Gastrocnemius medialis (tissue), 4 donors: ENCODE data around the gene ZKSCAN1.

Source experiments
- CTCF ChIP-seq, 5 experiments: fragments of 450-650 bp in 3 of 5; fragments of 200-600 bp in 2 of 5; sonication (generic) in 2 of 5; IDR thresholded peaks in 4 of 5; conservative IDR thresholded peaks in 1 of 5; 1 replicate in 4 of 5; 2 replicates in 1 of 5; pipeline ENCODE4 v1.5.1; 2016 to 2019; ENCODE audit warnings: antibody characterized with exemption in 5 of 5, mild to moderate bottlenecking in 3 of 5, moderate library complexity in 3 of 5
- POLR2A ChIP-seq, 2 donors: fragments of 450-650 bp; IDR thresholded peaks; one replicate each; pipeline ENCODE4 v1.6.1; 2017; ENCODE audit warnings: antibody characterized with exemption in 2 of 2, mild to moderate bottlenecking in 2 of 2, moderate library complexity in 2 of 2

GRCh38 chr7:100075418-100075817, 60.0 kb downstream of the ZKSCAN1 start:
- TF ChIP-seq CTCF (IDR thresholded peaks at IDR 0.05 in 4 of 5, conservative IDR thresholded peaks at IDR 0.05 in 1 of 5) (no peak), POLR2A (IDR thresholded peaks at IDR 0.05) (no peak)
